ENCODE results near the gene PPP1R14D.

Gene PPP1R14D

GRCh38 chr15:40782609-40783227 is 45.8 kb downstream of the PPP1R14D start:
- DNase-seq = peak; percentile 52 to 79 (median 68)

- peak; percentile 63 to 83 (median 80) for DNase-seq
Measured at GRCh38 chr15:40776537-40777141, 51.9 kb downstream of the PPP1R14D start.

- DNase-seq = no peak
Measured at GRCh38 chr15:40775740-40776536, 52.6 kb downstream of the PPP1R14D start.

- DNase-seq = no peak
Measured at GRCh38 chr15:40775007-40775406, 53.5 kb downstream of the PPP1R14D start.

GRCh38 chr15:40773902-40774301 is 54.6 kb downstream of the PPP1R14D start:
- no peak for DNase-seq

- DNase-seq = no peak
Measured at GRCh38 chr15:40773496-40773895, 55.0 kb downstream of the PPP1R14D start.

- no peak for DNase-seq
Measured at GRCh38 chr15:40772014-40772413, 56.5 kb downstream of the PPP1R14D start.

GRCh38 chr15:40771242-40771641 is 57.3 kb downstream of the PPP1R14D start:
- DNase-seq = no peak

- DNase-seq = peak in 3 of 4 experiments; percentile 26 to 52 (median 38)
Measured at GRCh38 chr15:40770147-40770721, 58.3 kb downstream of the PPP1R14D start.

- DNase-seq = peak; percentile 53 to 73 (median 64)
Measured at GRCh38 chr15:40769274-40770146, 59.0 kb downstream of the PPP1R14D start, which contains the start of gene C15orf62. TSS of gene C15orf62 (plus strand) at chr15:40769980. CDS start at chr15:40770496, 516 bp downstream.

GRCh38 chr15:40768521-40769273 is 59.8 kb downstream of the PPP1R14D start:
- DNase-seq = peak in 2 of 4 experiments; percentile 39

GRCh38 chr15:40767838-40768500 is 60.5 kb downstream of the PPP1R14D start:
- no peak for DNase-seq

GRCh38 chr15:40766906-40767837 is 61.3 kb downstream of the PPP1R14D start:
- no peak for DNase-seq

- no peak for DNase-seq
Measured at GRCh38 chr15:40766194-40766815, 62.2 kb downstream of the PPP1R14D start.

Measured in suppressor macrophage (primary cell).